Measurements from ENCODE around the gene TFDP1.

The TFDP1 gene

DNA sequence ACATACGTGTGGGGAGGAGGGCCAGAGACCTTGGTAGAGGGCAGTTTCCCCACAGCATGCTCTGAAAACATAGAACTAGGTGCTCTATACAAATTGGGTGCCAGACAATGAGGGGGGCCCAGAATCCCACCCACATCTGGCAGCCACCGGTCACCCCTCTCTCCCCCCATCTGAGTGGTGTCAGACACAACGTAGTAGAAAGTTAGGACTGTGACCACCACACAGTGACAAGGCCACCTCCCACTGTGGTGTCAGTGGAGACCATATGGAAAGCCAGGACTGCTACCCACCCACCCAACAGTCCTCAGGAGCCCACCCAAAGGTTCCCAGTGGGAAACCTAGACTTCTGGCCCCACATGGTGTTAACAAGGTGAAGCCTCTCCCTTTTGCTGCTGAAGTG is 75.5 kb downstream of the TFDP1 start:
- in situ Hi-C loops (cut with MboI; ENCODE audit: low sequenced_read_pairs), result no loop called here

GRCh38 chr13:113661509-113661908 is 77.0 kb downstream of the TFDP1 start:
- in situ Hi-C loops (cut with MboI; ENCODE audit: low sequenced_read_pairs), result no loop called here

DNA sequence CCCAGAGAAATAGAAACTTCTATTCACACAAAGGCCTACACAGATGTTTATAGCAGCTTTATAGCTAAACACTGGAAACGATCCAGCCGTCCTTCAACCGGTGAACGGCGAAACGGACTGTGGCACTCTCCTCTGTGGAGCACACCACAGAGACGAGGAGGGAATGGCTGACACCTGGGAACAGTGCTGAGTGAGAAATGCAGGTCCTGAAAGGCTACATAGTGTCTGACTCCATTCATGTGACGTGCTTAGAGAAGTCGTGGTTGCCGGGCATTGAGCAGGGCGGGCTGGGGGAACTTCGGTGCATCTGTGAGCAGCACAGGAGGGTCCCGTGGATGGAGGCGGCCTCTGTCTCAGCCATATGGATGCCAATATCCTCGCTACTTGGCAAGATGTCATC is 79.4 kb downstream of the TFDP1 start:
- in situ Hi-C loops (cut with MboI; ENCODE audit: low sequenced_read_pairs), result no loop called here

DNA sequence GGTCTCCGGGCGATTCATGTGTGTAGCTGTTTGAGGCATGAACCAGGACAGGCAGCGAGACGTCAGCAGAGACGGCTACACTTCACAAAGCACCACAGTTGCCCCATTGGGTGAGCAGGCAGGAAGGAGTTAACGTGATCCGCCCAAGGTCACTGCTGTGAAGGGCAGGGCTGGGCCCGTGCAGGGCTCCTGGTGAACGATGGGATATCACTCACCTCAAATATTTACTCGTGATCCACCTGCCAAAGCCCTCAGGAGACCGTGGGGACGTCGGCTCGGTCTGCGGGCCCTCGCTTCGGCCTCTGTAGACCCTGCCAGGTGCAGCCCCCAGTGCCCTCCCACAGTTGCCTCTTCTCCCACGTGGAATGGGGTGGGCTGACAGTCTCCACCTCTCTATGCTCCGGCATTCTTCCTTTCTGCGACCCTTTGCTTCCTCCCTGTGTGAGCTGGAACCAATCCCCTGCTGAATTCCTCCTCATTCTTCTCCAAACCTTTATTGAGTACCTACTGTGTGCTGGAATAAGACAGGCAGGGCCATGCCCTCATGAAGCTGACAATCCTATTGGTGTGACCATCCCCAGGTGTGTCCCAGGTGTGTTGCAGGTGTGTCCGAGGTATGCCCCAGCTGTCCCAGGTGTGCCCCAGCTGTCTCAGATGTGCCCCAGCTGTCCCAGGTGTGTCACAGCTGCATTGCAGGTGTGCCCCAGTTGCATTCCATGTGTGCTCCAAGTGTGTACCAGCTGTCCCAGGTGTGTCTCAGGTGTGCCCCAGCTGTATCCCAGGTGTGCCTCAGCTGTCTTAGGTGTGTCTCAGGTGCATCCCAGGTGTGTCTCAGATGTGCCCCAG is 80.4 kb downstream of the TFDP1 start:
- in situ Hi-C loops (cut with MboI; ENCODE audit: low sequenced_read_pairs), result no loop called here

DNA sequence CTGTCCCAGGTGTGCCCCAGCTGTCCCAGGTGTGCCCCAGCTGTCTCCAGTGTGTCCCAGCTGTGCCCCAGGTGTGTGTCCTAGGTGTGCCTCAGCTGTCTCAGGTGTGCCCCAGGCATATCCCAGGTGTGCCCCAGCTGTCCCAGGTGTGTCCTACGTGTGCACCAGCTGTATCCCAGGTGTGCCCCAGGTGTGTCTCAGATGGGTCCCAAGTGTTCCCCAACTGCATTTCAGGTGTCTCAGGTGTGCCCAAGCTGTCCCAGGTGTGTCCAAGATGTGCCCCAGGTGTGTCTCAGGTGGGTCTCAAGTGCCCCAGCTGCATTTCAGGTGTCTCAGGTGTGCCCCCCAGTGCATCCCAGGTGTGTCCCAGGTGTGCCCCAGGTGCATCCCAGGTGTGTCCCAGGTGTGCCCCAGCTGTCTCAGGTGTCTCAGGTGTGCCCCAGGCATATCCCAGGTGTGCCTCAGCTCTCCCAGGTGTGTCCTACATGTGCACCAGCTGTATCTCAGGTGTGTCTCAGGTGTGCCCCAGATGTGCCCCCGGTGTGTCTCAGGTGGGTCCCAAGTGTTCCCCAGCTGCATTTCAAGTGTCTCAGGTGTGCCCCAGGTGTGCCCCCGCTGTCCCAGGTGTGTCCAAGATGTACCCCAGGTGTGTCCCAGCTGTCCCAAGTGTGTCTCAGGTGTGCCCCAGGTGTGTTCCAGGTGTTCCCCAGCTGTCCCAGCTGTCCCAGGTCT is 81.2 kb downstream of the TFDP1 start:
- in situ Hi-C loops (cut with MboI; ENCODE audit: low sequenced_read_pairs), result no loop called here

DNA sequence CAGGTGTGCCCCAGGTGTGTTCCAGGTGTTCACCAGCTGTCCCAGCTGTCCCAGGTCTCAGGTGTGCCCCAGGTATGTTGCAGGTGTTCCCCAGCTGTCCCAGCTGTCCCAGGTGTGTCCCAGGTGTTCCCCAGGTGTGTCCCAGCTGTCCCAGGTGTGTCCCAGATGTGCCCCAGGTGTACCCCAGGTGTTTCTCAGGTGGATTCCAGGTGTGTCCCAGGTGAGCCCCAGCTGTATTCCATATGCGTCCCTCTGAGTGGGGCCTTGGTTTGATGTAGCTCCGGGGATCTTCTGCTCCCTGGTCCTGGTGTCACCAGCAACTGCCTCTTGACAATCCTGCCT is 81.7 kb downstream of the TFDP1 start:
- in situ Hi-C loops (cut with MboI; ENCODE audit: low sequenced_read_pairs), result no loop called here

DNA sequence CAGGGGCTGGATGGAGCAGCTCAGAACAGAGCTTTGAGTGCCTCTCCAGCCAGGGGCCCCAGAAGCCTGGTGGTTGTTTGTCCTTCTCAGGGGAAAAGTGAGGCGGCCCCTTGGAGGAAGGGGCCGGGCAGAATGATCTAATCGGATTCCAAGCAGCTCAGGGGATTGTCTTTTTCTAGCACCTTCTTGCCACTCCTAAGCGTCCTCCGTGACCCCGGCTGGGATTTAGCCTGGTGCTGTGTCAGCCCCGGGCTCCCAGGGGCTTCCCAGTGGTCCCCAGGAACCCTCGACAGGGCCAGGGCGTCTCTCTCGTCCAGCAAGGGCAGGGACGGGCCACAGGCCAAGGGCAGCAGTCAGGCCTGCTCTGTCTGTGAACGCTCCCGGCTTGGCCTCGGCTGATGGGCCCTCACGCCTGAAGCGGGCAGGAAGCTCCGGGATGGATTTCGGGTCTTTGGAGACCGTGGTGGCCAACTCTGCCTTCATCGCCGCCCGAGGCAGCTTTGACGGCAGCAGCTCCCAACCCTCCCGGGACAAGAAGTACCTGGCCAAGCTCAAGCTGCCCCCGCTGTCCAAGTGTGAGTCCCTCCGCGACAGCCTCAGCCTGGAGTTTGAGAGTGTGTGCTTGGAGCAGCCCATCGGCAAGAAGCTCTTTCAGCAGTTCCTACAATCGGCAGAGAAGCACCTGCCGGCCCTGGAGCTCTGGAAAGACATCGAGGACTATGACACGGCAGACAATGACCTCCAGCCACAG is 82.6 kb downstream of the TFDP1 start, which contains the start of gene GRK1:
Gene GRK1 (plus strand): TSS at position 269 of the 751 bp plus-strand sequence. CDS start 168 bp downstream, at position 437.
- in situ Hi-C loops (cut with MboI; ENCODE audit: low sequenced_read_pairs), result no loop called here

DNA sequence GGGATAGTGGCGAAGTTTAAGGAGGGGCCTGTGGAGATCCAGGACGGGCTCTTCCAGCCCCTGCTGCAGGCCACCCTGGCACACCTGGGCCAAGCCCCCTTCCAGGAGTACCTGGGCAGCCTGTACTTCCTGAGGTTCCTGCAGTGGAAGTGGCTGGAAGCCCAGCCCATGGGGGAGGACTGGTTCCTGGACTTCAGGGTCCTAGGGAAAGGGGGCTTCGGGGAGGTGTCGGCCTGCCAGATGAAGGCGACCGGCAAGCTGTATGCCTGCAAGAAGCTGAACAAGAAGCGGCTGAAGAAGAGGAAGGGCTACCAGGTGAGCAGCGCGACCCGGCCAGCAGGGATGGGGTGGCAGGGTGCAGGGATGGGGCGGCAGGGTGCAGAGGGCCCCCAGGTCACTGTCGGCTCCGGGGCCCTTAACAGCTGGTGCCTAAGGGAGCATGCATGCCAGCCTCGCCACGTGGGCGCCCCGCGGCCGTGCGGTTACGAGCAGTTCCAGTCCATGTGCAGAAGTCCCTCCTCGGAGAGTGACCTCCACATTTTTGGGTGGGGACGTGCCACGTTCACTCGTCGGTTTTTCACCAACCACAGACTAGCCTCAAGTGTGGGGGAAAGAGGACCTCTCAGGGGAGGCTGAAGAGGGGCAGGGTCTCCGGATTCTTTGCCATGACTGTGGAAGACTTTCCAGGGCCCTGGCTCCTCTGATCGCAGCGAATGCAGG is 83.4 kb downstream of the TFDP1 start:
- in situ Hi-C loops (cut with MboI; ENCODE audit: low sequenced_read_pairs), result no loop called here

DNA sequence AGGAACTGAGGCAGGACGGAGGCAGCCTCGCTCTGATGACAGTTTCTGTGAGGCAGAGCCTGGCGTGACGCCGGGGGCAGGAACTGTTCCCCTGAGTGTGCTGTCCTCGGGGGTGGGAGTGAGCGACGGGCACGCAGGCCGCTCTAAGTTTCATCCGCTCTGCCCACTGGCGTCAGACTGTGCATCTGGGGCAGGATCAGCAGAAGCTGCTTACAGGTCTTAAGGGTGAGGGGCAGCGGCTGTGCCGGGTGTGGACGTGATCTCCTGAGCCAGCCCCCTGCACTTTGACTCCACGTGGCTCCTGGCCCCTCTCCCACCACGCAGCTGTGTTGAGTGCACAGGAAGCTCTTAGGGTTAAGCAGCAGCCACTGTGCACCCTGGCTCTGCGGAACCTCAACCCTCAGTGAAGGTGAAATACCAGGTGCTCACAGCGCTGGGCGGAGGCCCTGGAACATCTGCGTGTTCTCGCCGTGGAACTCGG is 84.0 kb downstream of the TFDP1 start:
- in situ Hi-C loops (cut with MboI; ENCODE audit: low sequenced_read_pairs), result no loop called here

DNA sequence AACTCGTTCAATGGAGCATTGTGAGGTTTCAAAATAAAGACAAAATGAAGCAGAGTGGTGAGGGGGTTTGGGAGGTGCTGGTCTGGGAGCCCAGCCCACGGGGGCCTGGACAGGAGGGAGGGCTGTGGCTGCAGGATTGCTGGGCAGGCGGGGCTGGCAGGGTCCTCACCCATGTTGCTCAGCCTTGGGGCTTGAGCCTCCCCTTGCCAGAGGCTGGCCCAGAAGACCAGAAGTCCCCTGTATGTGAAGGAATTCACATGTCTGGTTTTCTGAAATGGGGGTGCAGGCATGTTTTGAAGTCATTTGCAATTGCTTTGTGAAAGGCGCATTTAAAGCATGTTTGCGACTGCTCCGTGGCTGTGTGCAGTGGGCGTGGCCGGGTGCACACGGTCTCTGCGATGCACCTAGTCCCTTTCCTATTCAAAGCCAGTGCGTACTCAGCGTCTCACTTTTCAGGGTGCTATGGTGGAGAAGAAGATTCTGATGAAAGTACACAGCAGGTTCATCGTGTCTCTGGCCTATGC is 84.7 kb downstream of the TFDP1 start:
- in situ Hi-C loops (cut with MboI; ENCODE audit: low sequenced_read_pairs), result no loop called here

GRCh38 chr13:113669755-113670341 is 85.3 kb downstream of the TFDP1 start:
- in situ Hi-C loops (cut with MboI; ENCODE audit: low sequenced_read_pairs), result no loop called here

DNA sequence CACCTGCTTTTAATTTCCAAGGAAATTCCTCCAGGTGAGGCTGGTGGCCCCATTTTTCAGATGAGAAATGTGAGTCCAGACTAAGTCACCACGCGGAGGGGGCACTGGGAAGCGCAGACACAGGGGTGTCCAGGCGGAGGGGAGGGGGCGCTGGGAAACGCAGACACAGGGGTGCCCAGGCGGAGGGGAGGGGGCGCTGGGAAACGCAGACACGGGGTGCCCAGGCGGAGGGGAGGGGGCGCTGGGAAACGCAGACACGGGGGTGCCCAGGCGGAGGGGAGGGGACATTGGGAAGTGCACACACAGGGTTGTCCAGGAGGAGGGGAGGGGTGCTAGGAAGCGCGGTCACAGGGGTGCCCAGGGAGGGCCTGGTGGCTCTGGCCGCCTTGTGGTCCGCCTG is 86.0 kb downstream of the TFDP1 start:
- in situ Hi-C loops (cut with MboI; ENCODE audit: low sequenced_read_pairs), result no loop called here

GRCh38 chr13:113671066-113672001 is 86.8 kb downstream of the TFDP1 start:
- in situ Hi-C loops (cut with MboI; ENCODE audit: low sequenced_read_pairs), result no loop called here

DNA sequence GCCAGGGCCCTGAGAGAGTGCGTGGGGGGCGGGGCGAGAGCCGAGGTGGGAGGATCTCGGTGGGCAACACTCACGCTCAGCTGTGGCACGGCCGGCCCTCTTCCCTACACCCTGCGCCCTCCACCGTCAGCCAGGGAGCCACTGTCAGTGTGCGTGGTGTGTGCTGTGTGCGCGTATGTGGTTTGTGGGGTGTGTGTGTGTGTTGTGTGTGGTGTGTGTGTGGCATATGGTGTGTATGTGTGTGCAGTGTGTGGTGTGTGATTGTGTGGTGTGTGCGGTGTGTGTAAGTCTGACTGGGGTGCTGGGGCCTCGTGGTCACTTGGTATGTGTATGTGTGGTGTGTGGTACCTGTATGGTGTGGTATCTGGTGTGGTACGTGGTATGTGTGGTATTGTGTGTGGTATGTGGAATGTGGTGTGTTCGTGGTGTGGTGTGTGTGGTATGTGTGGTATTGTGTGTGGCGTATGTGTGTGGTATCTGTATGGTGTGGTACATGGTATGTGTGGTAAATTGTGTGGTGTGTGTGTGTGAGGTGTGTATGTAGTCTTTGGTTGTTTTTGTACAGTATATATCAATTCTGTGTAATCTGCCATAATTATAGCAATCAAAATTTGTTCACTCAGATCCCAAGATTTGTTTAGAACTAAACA is 87.6 kb downstream of the TFDP1 start:
- in situ Hi-C loops (cut with MboI; ENCODE audit: low sequenced_read_pairs), result no loop called here

Measured in HL-60/S4 treated with phorbol 12-myristate 13-acetate at 8.2 ng/mL for 4 days and 3 days (cell line).